Measurements from ENCODE around the gene SH3GL3. TPM values are rescaled to one million over a fixed set of nuclear protein-coding genes. Genes with fewer than 3 reads are reported as not detected.

Gene SH3GL3
- total and polyA plus RNA-seq, 7 donors: 0.04 to 0.99 (median 0.63) TPM; not detected in 3

DNA sequence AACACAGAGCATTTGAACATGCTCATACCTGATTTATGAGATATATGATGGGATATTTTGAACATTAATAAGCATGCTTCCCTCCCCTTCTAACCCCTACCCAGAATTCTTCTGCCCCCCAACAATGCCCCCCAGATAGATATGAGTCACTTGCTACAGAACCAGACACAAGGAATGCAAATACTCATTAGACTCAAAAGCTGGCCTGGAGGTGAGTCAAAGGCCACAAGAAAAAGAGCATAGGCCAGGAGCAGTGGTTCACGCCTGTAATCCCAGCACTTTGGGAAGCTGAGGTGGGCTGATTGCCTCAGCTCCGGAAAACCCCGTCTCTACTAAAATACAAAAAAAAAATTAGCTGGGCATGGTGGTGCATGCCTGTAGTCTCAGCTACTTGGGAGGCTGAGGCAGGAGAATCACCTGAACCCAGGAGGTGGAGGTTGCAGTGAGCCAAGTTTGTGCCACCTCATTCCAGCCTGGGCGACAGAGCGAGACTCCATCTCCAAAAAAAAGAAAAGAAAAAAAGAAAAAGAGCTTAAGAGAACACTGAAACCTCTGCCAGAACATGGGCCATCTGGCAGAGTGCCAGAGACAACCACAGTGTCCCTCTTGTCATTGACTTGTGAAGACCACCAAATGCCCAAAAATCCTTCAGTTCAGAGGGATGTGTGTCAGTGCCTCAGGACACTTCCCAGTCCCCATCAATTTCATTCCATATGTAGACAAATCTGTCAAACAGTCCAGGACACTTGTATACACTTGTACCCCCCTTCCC lies 3.9 kb upstream of the SH3GL3 start:
- Histone ChIP-seq H3K36me3 (no peaks in the 10 kb centered on the region), H3K9me3 (no peaks in the 10 kb centered on the region), H3K4me3 (no peak overlapping the region), H3K4me1 (peaks cover 0 to 27% (median 13%) of the 10 kb centered on the region in 4 donors), H3K27ac (no peak overlapping the region), H3K27me3 (peaks cover 0 to 6% (median 0%) of the 10 kb centered on the region in 3 donors)
- intact Hi-C loops (cut with DNase I): loop anchor here (10.0 kb wide), 1 partner anchor 212 kb away; the partner anchor contains the start of gene ADAMTSL3
- 82 to 88% methylated on average over 5 of the region's 5 CpGs for WGBS, 2 donors
- TF ChIP-seq EP300 (IDR thresholded peaks at IDR 0.05): no peak
- TF ChIP-seq, protein P1, sequence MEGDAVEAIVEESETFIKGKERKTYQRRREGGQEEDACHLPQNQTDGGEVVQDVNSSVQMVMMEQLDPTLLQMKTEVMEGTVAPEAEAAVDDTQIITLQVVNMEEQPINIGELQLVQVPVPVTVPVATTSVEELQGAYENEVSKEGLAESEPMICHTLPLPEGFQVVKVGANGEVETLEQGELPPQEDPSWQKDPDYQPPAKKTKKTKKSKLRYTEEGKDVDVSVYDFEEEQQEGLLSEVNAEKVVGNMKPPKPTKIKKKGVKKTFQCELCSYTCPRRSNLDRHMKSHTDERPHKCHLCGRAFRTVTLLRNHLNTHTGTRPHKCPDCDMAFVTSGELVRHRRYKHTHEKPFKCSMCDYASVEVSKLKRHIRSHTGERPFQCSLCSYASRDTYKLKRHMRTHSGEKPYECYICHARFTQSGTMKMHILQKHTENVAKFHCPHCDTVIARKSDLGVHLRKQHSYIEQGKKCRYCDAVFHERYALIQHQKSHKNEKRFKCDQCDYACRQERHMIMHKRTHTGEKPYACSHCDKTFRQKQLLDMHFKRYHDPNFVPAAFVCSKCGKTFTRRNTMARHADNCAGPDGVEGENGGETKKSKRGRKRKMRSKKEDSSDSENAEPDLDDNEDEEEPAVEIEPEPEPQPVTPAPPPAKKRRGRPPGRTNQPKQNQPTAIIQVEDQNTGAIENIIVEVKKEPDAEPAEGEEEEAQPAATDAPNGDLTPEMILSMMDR (IDR thresholded peaks at IDR 0.05): no peak
- no peak for TF ChIP-seq POLR2AphosphoS5 (IDR thresholded peaks at IDR 0.05)
- TF ChIP-seq POLR2A (IDR thresholded peaks at IDR 0.05): no peak
- no peak for DNase-seq

DNA sequence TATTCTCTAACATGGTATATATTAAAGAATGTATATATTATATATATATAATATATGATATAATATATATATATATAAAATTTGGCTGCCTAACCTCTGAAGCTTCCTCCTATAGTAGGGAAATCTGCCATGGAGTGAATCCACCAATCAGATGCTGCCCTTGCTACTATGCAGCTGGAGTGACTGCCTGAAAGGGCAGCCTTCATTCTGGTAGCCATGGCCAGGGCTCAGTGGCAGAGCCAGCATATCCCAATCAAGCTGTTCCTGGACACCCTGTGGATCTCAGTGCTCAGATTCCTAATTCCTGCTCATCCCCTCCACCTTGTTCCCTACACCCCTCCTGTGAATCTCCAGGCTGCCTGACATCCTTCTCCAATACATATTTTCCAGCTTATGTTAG lies 2.2 kb upstream of the SH3GL3 start:
- TF ChIP-seq, protein P1 (IDR thresholded peaks at IDR 0.05): no peak
- TF ChIP-seq POLR2A (IDR thresholded peaks at IDR 0.05) (no peak), EP300 (IDR thresholded peaks at IDR 0.05) (no peak), POLR2AphosphoS5 (IDR thresholded peaks at IDR 0.05) (no peak)
- peaks cover 0 to 6% (median 0%) of the 10 kb centered on the region in 3 donors for H3K27me3 ChIP-seq
- no peaks in the 10 kb centered on the region for H3K36me3 ChIP-seq
- H3K27ac ChIP-seq: no peak overlapping the region
- H3K9me3 ChIP-seq: no peaks in the 10 kb centered on the region
- intact Hi-C loops (cut with DNase I): loop anchor here (5.0 to 10.0 kb wide), 2 partner anchors 210 to 302 kb away; partner anchors contain the start of gene ADAMTSL3
- no peak for DNase-seq
- H3K4me1 ChIP-seq: peaks cover 0 to 17% (median 10%) of the 10 kb centered on the region in 4 donors
- no peak overlapping the region for H3K4me3 ChIP-seq

DNA sequence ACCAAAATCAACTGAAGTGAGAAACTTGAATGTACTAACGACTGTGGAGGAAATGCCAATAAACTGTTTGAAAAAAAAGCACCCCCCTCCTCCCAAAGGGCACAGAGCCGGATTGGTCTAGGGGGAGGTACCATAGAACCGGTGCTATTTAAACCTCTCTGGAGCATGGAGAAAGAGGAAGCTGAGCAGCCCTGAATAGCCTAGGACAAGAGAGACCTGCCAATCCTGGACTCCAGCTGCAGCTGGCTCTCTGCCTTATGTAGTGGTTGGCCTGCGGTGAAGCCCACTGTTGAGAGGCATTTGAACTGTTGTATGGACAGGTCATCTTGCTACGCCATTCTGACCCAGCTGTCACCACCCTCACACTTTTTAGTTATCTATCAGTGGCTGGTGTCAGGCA lies 1.5 kb upstream of the SH3GL3 start:
- no peaks in the 10 kb centered on the region for H3K36me3 ChIP-seq
- no peak overlapping the region for H3K4me3 ChIP-seq
- no peak overlapping the region for H3K27ac ChIP-seq
- WGBS, 2 donors: 27 to 35% methylated on average over 5 of the region's 5 CpGs
- peaks cover 0 to 6% (median 0%) of the 10 kb centered on the region in 3 donors for H3K27me3 ChIP-seq
- TF ChIP-seq POLR2AphosphoS5 (IDR thresholded peaks at IDR 0.05) (no peak), POLR2A (IDR thresholded peaks at IDR 0.05) (no peak), EP300 (IDR thresholded peaks at IDR 0.05) (no peak)
- TF ChIP-seq, protein P1 (IDR thresholded peaks at IDR 0.05): no peak
- no peak for DNase-seq
- no peaks in the 10 kb centered on the region for H3K9me3 ChIP-seq
- H3K4me1 ChIP-seq: peaks cover 0 to 14% (median 8%) of the 10 kb centered on the region in 4 donors
- intact Hi-C loops (cut with DNase I): loop anchor here (5.0 to 10.0 kb wide), 2 partner anchors 209 to 302 kb away; partner anchors contain the start of gene ADAMTSL3

DNA sequence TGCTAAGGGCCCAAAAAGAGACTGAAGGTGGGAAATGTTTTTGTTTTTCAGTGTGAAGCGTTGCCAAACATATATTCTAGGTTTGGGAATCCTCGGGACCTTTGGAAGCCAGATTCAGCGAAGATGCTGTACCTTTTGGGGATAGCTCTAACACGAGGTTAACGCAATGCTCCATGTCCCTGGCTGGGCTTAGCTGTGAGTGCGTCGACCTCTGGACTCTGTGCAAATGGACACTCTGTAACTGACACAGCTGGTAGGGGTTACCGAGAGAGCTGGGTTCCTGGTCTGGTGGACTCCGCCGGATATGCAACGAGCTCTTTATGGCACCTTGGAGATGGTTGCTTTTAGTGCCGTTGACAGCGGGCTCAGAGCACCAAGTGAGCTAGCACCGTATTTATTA lies 724 bp upstream of the SH3GL3 start:
- Histone ChIP-seq H3K4me3 (peak overlapping the region in 3 of 4 donors; percentile 47 to 64 (median 57)), H3K9me3 (no peaks in the 10 kb centered on the region), H3K36me3 (no peaks in the 10 kb centered on the region), H3K4me1 (peaks cover 0 to 14% (median 8%) of the 10 kb centered on the region in 4 donors), H3K27me3 (peaks cover 0 to 6% (median 0%) of the 10 kb centered on the region in 3 donors), H3K27ac (peak overlapping the region in 1 of 4 donors; percentile 57)
- WGBS, 2 donors: 72 to 74% methylated on average over 14 of the region's 14 CpGs
- DNase-seq: no peak
- TF ChIP-seq, protein P1 (IDR thresholded peaks at IDR 0.05): no peak
- TF ChIP-seq EP300 (IDR thresholded peaks at IDR 0.05): no peak
- no peak for TF ChIP-seq POLR2AphosphoS5 (IDR thresholded peaks at IDR 0.05)
- no peak for TF ChIP-seq POLR2A (IDR thresholded peaks at IDR 0.05)
- intact Hi-C loops (cut with DNase I): loop anchor here (5.0 to 10.0 kb wide), 2 partner anchors 208 to 301 kb away; partner anchors contain the start of gene ADAMTSL3
